Measurements from ENCODE around the gene AFF3. TPM values are rescaled to one million over a fixed set of nuclear protein-coding genes. Genes with fewer than 3 reads are reported as not detected.
A peak's percentile ranks its signal among the peaks of the same experiment; 100 is the strongest.

The AFF3 gene
- total and polyA plus RNA-seq, 10 of the 15 experiments (the other 5 are each of a cell fraction or from before 2014, with no cell fraction given), result 0.26 to 5.5 (median 3.0) TPM

GRCh38 chr2:99725820-99726219 is 416.6 kb downstream of the AFF3 start:
- TF ChIP-seq SMC3 (IDR thresholded peaks at IDR 0.05; ENCODE audit: borderline replicate concordance, low read length) (peak; percentile 11; the same call in 1 of the 2 replicates), MYB (IDR thresholded peaks at IDR 0.05; ENCODE audit: borderline replicate concordance, low read depth, low read length) (no peak), IKZF2 (IDR thresholded peaks at IDR 0.05) (no peak), ATF2 (IDR thresholded peaks at IDR 0.05; ENCODE audit: low read length) (no peak), ESRRA (IDR thresholded peaks at IDR 0.05; ENCODE audit: low read length) (no peak), SKIL (IDR thresholded peaks at IDR 0.05; ENCODE audit: low read depth, poor library complexity, severe bottlenecking) (no peak), CHD1 (IDR thresholded peaks at IDR 0.05; ENCODE audit: low read depth, low read length) (no peak), RAD21 (IDR thresholded peaks at IDR 0.05; ENCODE audit: insufficient read depth, low read depth, low read length) (peak; percentile 35), CBX5 (IDR thresholded peaks at IDR 0.05; ENCODE audit: low read depth) (no peak), EGR1 (IDR thresholded peaks at IDR 0.05; ENCODE audit: borderline replicate concordance in 1 of 2, low read depth in 2 of 2, low read length in 2 of 2) (no peak), SUPT20H (IDR thresholded peaks at IDR 0.05; ENCODE audit: borderline replicate concordance, control insufficient read depth, low read depth, low read length) (no peak), POLR2AphosphoS5 (IDR thresholded peaks at IDR 0.05; ENCODE audit: low read length) (no peak)
- no peaks in the 10 kb centered on the region for H3K9me3 ChIP-seq (replicated peaks; ENCODE audit: control insufficient read depth, insufficient read depth, low read length)
- no peak overlapping the region for H3K27ac ChIP-seq (ENCODE audit: control insufficient read depth, insufficient read depth)
- RAD21 ChIA-PET (ENCODE audit: unreplicated experiment), result no interaction called here
- H3K79me2 ChIP-seq (ENCODE audit: control insufficient read depth, insufficient read depth, low read length), result no peaks in the 10 kb centered on the region
- no peaks in the 10 kb centered on the region for H3K27me3 ChIP-seq (replicated peaks in 1 of 2; ENCODE audit: control insufficient read depth in 2 of 2, insufficient read depth in 2 of 2, low read length in 1 of 2)
- no peak overlapping the region for H2AFZ ChIP-seq (ENCODE audit: control insufficient read depth, low read depth, low read length)
- POLR2A ChIA-PET, result no interaction called here
- DNase-seq (ENCODE audit: low read depth, low spot score) (no peak), ATAC-seq (no peak), FAIRE-seq (no peak)
- no peaks in the 10 kb centered on the region for H3K36me3 ChIP-seq (ENCODE audit: control insufficient read depth in 2 of 2, insufficient read depth in 2 of 2, low read length in 1 of 2)
- H4K20me1 ChIP-seq (ENCODE audit: control insufficient read depth, insufficient read depth), result no peaks in the 10 kb centered on the region
- in situ Hi-C loops (cut with MboI) (no loop called here), intact Hi-C loops (cut with micrococcal nuclease; ENCODE audit: unreplicated experiment) (no loop called here)
- no peaks in the 10 kb centered on the region for H3K4me1 ChIP-seq (ENCODE audit: control insufficient read depth, insufficient read depth, low read length)
- SMC1A ChIA-PET (ENCODE audit: uncharacterized antibody, unreplicated experiment), result no interaction called here
- CTCF ChIA-PET, result no interaction called here
- no peak overlapping the region for H3K4me3 ChIP-seq
- no TSS peak for BruUV-seq (replicated peaks)
- H3K9ac ChIP-seq (ENCODE audit: control insufficient read depth, insufficient read depth, low read length), result no peak overlapping the region
- H3K4me2 ChIP-seq (ENCODE audit: control insufficient read depth, insufficient read depth), result no peak overlapping the region

Measured in GM12878 (cell line).